AG09319 (cell line): ENCODE data around the gene ARL5C.
"Not testable (repeated sequence)": the region's sequence is repeated elsewhere in the genome, so short reads cannot be mapped to it uniquely, and the experiment has no call there.

ENCODE experiments used
- DNase-seq: peaks from one replicate; pipeline ENCODE4 v3.0.0-alpha.2; 2010; ENCODE audit warnings: low read depth; ENCODE audit errors: extremely low read depth
- TF ChIP-seq, protein P1 (sequence below): IDR thresholded peaks from 2 replicates; pipeline ENCODE4 v1.5.1; 2011; ENCODE audit warnings: low read depth, mild to moderate bottlenecking, inconsistent platforms, low read length, moderate library complexity

The ARL5C gene

DNA sequence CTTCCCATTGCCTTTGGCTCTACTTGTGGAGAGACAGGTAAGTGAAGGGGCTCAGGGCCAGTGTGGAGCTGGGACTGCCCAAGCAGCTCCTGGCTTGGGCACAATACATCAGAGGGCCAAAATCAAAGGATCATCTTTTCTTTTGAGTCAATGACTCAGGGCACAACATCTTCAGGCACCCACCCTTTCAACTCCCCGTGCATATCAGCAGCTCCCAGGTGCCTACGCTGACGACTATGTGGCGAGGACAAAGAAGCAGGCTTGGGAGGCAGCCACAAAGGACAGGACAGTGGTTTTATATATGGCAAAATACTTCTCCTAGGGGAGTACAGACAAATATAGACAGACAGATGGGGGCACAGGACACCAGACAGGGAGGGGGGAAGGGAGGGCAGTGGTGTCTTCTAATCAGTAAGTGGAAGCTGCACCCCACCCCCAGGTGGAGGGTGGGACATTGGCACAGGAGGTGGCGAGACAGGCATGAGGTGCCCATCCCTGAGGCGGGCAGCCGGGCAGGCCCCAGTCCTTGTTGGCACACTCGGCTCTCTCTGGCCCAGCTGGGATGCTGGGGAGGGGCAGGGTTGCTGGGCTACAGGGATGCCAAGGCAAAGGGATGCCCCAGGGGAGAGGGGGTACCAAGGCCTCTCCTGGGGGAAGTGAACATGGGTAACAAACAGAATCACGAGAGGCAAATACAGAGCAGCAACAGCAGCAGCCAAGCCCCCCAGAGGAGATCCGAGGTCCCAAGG, 7.7 kb upstream of the ARL5C start:
- TF ChIP-seq, protein P1, sequence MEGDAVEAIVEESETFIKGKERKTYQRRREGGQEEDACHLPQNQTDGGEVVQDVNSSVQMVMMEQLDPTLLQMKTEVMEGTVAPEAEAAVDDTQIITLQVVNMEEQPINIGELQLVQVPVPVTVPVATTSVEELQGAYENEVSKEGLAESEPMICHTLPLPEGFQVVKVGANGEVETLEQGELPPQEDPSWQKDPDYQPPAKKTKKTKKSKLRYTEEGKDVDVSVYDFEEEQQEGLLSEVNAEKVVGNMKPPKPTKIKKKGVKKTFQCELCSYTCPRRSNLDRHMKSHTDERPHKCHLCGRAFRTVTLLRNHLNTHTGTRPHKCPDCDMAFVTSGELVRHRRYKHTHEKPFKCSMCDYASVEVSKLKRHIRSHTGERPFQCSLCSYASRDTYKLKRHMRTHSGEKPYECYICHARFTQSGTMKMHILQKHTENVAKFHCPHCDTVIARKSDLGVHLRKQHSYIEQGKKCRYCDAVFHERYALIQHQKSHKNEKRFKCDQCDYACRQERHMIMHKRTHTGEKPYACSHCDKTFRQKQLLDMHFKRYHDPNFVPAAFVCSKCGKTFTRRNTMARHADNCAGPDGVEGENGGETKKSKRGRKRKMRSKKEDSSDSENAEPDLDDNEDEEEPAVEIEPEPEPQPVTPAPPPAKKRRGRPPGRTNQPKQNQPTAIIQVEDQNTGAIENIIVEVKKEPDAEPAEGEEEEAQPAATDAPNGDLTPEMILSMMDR = no peak
- DNase-seq = no peak

DNA sequence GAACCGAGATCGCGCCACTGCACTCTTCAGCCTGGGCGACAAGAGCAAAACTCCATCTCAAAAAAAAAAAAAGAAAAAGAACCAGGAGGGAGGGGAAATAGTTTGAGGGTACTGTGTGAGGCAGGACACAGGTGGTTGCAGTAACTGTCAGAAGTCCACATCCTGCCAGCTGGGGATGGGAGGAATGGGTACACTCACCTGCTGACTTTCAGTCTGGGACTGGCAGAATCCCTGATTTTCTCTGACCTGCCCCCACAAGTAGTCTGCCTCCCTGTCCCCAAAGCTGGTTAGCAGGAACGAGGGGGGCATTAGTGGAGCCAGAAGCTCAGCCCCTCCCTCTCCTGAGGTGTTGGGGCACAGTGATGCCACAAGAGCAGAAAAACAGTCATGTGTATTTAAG, 7.1 kb upstream of the ARL5C start:
- TF ChIP-seq, protein P1 = no peak

DNA sequence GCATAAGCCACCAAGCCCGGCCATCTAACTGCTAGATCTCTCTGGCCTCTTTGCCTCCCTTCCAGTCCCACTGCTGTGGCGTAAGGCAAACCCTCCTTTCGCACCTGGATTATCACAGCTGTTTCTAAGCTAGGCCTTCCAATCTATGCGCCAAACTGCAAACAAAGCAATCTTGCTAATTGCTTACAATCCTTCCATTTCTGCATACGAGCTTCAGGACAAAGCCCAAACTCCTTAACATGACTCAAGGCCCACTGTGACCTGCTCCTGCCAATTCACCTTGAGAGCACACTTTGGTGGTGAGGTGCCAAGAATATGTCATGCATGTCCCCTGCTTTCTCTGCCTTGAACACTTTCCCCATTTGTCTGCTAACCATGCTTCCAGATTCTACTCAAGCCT, 6.0 kb upstream of the ARL5C start:
- no peak for DNase-seq
- TF ChIP-seq, protein P1 = no peak

More for the DNA sequence above, 7.1 kb upstream of the ARL5C start:
- DNase-seq = no peak

DNA sequence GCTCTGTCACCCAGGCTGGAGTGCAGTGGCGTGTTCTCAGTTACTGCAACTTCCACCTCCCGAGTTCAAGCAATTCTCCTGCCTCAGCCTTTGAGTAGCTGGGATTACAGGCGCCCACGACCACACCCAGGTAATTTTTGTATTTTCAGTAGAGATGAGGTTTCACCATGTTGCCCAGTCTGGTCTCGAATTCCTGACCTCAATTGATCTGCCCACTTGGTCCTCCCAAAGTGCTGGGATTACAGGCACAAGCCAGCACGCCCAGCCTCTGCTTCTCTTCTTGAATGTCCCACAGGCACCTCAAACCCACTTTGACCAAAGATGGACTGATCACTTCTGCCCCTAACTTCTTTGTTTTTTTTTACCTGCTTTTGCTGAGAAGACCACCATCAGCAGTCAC, 4.6 kb upstream of the ARL5C start:
- no peak for DNase-seq
- TF ChIP-seq, protein P1 = no peak

DNA sequence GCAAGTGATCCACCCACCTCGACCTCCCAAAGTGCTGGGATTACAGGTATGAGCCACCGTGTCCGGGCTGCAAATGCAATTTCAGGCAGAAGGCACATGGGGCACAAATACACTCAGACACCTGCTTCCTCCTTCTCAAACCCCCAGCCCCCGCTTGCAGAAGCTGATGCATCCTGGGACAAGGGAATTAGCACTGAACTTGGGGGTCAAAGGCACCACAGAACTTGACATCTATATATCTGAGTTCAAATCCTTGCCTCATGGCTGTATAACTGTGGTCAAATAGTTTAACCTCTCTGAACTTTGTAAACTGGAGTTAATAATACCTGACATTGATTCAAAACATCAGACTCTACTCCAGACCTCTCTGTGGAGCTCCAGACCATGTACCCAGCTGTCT, 4.1 kb upstream of the ARL5C start:
- TF ChIP-seq, protein P1 = no peak
- DNase-seq = no peak

DNA sequence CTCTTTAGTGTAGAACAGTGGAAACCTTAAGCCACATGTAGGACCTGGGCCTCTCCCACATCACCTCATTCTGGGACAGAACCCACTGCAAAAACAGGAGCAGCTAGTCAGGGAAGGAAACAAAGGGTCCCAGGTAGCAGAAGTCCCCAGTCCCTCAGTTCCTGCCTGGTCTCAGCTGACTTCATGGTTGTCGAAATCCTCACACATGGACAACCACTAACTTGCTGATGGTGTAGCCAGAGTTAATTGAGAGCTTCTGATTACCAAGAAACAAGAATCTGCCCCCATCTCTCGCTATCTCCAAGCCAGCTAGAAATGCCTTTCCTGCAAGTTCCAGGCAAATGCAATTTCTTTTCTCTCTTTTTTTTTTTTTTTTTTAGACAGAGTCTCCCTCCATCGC, 3.6 kb upstream of the ARL5C start:
- TF ChIP-seq, protein P1 = no peak
- DNase-seq = no peak

DNA sequence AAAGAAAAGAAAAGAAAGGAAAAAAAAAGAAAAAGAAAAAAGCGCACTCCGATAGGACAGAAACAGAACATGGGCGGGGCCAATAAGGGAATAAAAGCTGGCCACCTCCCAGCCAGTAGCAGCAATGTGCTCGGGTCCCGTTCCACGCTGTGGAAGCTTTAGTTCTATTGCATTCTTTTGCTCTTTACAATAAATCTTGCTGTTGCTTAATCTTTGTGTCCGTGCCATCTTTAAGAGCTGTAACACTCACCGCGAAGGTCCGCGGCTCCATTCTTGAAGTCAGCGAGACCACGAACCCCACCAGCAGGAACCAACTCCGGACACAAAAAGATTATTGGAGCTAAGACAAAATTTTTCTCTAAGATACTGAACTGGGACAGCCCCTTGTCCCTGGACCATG, 3.1 kb upstream of the ARL5C start:
- DNase-seq = no peak
- TF ChIP-seq, protein P1 = no peak

DNA sequence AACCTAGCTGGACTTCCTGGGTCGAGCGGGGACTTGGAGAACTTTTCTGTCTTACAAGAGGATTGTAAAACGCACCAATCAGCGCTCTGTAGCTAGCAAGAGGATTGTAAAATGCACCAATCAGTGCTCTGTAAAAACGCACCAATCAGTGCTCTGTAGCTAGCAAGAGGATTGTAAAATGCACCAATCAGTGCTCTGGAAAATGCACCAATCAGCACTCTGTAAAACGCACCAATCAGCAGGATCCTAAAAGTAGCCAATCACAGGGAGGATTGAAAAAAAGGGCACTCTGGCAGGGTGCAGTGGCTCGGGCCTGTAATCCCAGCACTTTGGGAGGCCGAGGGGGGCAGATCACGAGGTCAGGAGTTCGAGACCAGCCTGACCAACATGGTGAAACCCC, 2.5 kb upstream of the ARL5C start:
- not testable (repeated sequence) for DNase-seq
